HL-60 (cell line): ENCODE data around the gene SLC33A1.

Source experiments
- DNase-seq, 2 experiments: peaks; one replicate each; pipeline ENCODE4 v3.0.0-alpha.2; 2010 to 2020; ENCODE audit warnings: low read depth in 1 of 2, low spot score in 1 of 2
- H3K27ac ChIP-seq: fragments of 250-450 bp; sonication (Bioruptor Pico); replicated peaks from 2 replicates; pipeline ENCODE4 v1.5.1; 2020; ENCODE audit warnings: mild to moderate bottlenecking, moderate library complexity
- H3K27me3 ChIP-seq: fragments of 250-450 bp; sonication (Bioruptor Pico); 2 replicates; pipeline ENCODE4 v1.5.1; 2021; ENCODE audit warnings: mild to moderate bottlenecking, moderate library complexity; ENCODE audit not compliant: insufficient read depth, poor library complexity, severe bottlenecking
- H3K4me3 ChIP-seq: replicated peaks from 2 replicates; pipeline ENCODE4 v1.5.1; 2011; ENCODE audit warnings: mild to moderate bottlenecking, control low read depth, low read length; ENCODE audit not compliant: insufficient read depth
- GABPA ChIP-seq: IDR thresholded peaks from 2 replicates; pipeline ENCODE4 v1.6.1; 2012; ENCODE audit warnings: low read depth
- POLR2AphosphoS5 ChIP-seq: IDR thresholded peaks from 2 replicates; pipeline ENCODE4 v1.6.1; 2012; ENCODE audit warnings: low read depth
- SPI1 ChIP-seq: IDR thresholded peaks from 2 replicates; pipeline ENCODE4 v1.6.1; 2012; ENCODE audit warnings: low read depth, mild to moderate bottlenecking, borderline replicate concordance
- TF ChIP-seq, protein P1 (sequence below): IDR thresholded peaks from 2 replicates; pipeline ENCODE4 v1.6.1; 2012; ENCODE audit warnings: low read depth; ENCODE audit not compliant: insufficient replicate concordance
- TF ChIP-seq, protein P2 (sequence below): IDR thresholded peaks from one replicate; pipeline ENCODE4 v1.5.1; 2011; ENCODE audit warnings: low read length, control low read depth, inconsistent platforms; ENCODE audit not compliant: insufficient read depth

The SLC33A1 gene

DNA sequence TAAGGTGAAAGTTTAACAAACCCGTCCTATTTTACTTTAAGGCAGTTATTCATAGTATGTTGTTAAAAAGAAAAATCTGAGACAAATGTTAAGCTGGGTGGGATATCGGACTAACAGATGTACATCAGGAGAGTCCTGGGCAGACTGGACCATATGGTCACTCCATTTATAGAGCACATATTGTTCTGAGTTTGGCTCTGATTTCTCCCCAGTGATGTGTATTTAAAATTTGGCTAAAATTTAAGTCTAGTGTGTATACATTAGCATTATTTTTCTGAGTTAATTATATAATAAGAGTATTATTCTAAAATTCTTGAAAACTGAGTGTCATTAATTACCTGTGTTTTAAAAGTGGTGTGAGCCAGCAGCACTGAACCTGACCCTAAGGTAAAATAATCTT is 22.3 kb upstream of the SLC33A1 start:
- no peak overlapping the region for H3K27ac ChIP-seq
- no peak for TF ChIP-seq SPI1
- TF ChIP-seq POLR2AphosphoS5: no peak
- TF ChIP-seq, protein P1, sequence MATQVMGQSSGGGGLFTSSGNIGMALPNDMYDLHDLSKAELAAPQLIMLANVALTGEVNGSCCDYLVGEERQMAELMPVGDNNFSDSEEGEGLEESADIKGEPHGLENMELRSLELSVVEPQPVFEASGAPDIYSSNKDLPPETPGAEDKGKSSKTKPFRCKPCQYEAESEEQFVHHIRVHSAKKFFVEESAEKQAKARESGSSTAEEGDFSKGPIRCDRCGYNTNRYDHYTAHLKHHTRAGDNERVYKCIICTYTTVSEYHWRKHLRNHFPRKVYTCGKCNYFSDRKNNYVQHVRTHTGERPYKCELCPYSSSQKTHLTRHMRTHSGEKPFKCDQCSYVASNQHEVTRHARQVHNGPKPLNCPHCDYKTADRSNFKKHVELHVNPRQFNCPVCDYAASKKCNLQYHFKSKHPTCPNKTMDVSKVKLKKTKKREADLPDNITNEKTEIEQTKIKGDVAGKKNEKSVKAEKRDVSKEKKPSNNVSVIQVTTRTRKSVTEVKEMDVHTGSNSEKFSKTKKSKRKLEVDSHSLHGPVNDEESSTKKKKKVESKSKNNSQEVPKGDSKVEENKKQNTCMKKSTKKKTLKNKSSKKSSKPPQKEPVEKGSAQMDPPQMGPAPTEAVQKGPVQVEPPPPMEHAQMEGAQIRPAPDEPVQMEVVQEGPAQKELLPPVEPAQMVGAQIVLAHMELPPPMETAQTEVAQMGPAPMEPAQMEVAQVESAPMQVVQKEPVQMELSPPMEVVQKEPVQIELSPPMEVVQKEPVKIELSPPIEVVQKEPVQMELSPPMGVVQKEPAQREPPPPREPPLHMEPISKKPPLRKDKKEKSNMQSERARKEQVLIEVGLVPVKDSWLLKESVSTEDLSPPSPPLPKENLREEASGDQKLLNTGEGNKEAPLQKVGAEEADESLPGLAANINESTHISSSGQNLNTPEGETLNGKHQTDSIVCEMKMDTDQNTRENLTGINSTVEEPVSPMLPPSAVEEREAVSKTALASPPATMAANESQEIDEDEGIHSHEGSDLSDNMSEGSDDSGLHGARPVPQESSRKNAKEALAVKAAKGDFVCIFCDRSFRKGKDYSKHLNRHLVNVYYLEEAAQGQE: no peak
- TF ChIP-seq GABPA: no peak
- TF ChIP-seq, protein P2, sequence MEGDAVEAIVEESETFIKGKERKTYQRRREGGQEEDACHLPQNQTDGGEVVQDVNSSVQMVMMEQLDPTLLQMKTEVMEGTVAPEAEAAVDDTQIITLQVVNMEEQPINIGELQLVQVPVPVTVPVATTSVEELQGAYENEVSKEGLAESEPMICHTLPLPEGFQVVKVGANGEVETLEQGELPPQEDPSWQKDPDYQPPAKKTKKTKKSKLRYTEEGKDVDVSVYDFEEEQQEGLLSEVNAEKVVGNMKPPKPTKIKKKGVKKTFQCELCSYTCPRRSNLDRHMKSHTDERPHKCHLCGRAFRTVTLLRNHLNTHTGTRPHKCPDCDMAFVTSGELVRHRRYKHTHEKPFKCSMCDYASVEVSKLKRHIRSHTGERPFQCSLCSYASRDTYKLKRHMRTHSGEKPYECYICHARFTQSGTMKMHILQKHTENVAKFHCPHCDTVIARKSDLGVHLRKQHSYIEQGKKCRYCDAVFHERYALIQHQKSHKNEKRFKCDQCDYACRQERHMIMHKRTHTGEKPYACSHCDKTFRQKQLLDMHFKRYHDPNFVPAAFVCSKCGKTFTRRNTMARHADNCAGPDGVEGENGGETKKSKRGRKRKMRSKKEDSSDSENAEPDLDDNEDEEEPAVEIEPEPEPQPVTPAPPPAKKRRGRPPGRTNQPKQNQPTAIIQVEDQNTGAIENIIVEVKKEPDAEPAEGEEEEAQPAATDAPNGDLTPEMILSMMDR: no peak
- no peak for DNase-seq

DNA sequence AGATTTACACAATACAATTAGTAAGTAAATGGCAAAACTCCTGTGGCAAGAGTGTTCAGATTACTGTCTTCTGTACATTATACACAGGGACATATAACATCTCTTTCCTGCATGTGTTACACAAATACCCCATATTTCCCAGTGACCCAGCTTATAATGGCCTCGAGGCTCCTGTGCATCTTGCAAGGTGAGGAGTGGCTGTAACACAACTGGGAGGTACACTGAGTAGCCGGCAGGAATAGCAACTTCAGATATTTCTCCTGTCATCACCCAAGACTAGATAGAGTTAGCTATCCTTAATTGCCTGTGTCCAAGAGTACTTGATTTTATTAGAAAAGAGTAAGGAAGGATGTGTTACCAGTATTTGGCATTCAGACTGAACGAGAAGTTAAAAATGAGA is 21.8 kb upstream of the SLC33A1 start:
- no peak overlapping the region for H3K27ac ChIP-seq
- no peak overlapping the region for H3K4me3 ChIP-seq
- DNase-seq: no peak
- no peak for TF ChIP-seq SPI1
- TF ChIP-seq, protein P2: no peak
- TF ChIP-seq, protein P1: no peak
- TF ChIP-seq GABPA: no peak
- no peak for TF ChIP-seq POLR2AphosphoS5
- no peaks in the 10 kb centered on the region for H3K27me3 ChIP-seq

More for the DNA sequence above, 22.3 kb upstream of the SLC33A1 start:
- Histone ChIP-seq H3K27me3 (no peaks in the 10 kb centered on the region), H3K4me3 (no peak overlapping the region)

DNA sequence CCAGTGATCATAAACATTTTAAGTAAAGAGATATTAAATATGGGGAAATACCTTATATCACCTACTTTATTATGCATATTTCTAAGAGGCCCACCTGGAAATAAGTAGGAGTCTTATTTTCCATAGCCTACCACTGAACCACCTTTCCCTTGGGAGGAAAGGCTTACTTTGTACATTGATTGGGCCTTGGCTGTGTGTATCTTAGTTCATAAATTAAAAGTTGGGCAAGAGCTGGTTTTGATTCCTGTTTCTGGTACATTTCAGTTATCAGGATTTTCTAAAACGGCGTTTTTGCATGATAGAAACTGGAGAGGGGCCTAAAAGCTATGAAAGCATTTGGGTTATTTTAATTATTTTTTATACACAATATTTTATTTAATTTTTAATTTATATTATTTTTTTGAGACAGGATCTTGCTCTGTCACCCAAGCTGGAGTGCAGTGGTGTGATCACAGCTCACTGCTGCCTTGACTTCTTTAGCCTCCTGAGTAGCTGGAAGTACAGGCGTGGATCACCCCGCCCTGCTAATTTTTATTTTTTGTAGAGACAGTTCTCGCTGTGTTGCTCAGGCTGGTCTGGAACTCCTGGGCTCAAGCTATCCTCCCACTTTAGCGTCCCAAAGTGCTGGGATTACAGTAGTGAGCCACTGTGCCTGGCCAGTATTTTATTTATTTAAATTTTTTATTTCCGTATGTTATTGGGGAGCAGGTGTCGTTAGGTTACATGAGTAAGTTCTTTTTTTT is 18.8 kb upstream of the SLC33A1 start:
- no peak for DNase-seq
- Histone ChIP-seq H3K4me3 (peak overlapping the region; percentile 86), H3K27me3 (no peaks in the 10 kb centered on the region), H3K27ac (peak overlapping the region; percentile 99)
- TF ChIP-seq POLR2AphosphoS5: no peak
- no peak for TF ChIP-seq GABPA

DNA sequence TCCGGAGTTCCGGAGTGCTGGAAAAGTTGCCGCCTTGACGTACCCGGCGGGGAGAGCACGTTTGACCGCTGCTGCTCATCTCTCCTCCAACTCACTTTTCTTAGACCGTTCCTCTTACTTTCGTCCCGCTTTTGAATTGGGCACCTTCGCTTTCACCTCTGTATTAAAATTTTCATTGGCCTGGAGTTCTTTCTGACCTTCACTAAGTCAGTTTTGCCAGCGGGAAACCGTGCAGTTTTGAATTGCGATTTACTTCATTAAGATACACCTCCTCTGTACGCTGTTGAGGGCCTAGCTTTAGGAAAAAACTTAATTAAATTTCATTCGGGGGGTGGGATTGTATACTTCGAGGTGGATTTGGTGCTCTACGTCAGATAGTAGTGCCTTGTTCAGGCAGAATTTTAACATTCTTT is 17.5 kb upstream of the SLC33A1 start:
- no peak for DNase-seq
- Histone ChIP-seq H3K27ac (peak overlapping the region; percentile 99), H3K4me3 (peak overlapping the region; percentile 86), H3K27me3 (no peaks in the 10 kb centered on the region)
- TF ChIP-seq, protein P2: no peak
- TF ChIP-seq GABPA: no peak
- TF ChIP-seq POLR2AphosphoS5: no peak
- no peak for TF ChIP-seq SPI1
- TF ChIP-seq, protein P1: no peak
